G401.6 (cell line): Measurements from ENCODE around the gene SPIB.

Experiments used
- FAIRE-seq: peaks from 2 replicates; lab custom pipeline; 2012; peaks lifted over from hg19 to GRCh38; lab: Jason Lieb, UNC

The SPIB gene

GRCh38 chr19:50475736-50476223 is 57.0 kb downstream of the SPIB start:
- no peak for FAIRE-seq

- no peak for FAIRE-seq
Measured at GRCh38 chr19:50476224-50476906, 57.6 kb downstream of the SPIB start, which contains the start of the genes EMC10 and GARIN5A. TSS of gene EMC10 (plus strand) at chr19:50476507. CDS start at chr19:50476545, 38 bp downstream. TSS of gene GARIN5A (minus strand) at chr19:50476848. CDS start at chr19:50476388, 460 bp downstream.

GRCh38 chr19:50476907-50477238 is 58.1 kb downstream of the SPIB start:
- FAIRE-seq, result no peak

GRCh38 chr19:50477751-50478515 is 59.2 kb downstream of the SPIB start:
- FAIRE-seq, result no peak

GRCh38 chr19:50478901-50479715 is 60.4 kb downstream of the SPIB start:
- no peak for FAIRE-seq

GRCh38 chr19:50479761-50480251 is 61.1 kb downstream of the SPIB start:
- FAIRE-seq, result no peak

GRCh38 chr19:50480281-50481111 is 61.8 kb downstream of the SPIB start:
- FAIRE-seq, result no peak
